Measurements from ENCODE around the gene PIGC.

The PIGC gene

GRCh38 chr1:172449585-172450523 is 6.0 kb upstream of the PIGC start:
- POLR2A ChIA-PET, result interaction anchor here (0.6 to 1.1 kb wide), 2 partner anchors 95 to 1384 kb away, joined by 3 read pairs; no protein-coding TSS in a partner anchor

More at GRCh38 chr1:172449585-172450523, 6.0 kb upstream of the PIGC start:
- Histone ChIP-seq H3K27ac (ENCODE audit: extremely low read depth, low read depth, low read length) (no peak overlapping the region; the same call in 1 of the 2 replicates), H3K9me3 (ENCODE audit: control insufficient read depth, insufficient read depth, low read depth, low read length) (no peaks in the 10 kb centered on the region), H3K36me3 (ENCODE audit: control insufficient read depth in 2 of 2, insufficient read depth in 1 of 2, low read length in 2 of 2) (no peaks in the 10 kb centered on the region), H3K4me1 (ENCODE audit: control insufficient read depth, insufficient read depth, low read length) (peaks cover 8% of the 10 kb centered on the region), H3K4me3 (ENCODE audit: low read depth, low read length) (no peak overlapping the region)
- peak; percentile 55; the same call in 1 of the 2 replicates for TF ChIP-seq PRDM1 (tag by site-specific recombination; IDR thresholded peaks at IDR 0.05)
- TF ChIP-seq ZIC2 (tag by site-specific recombination; IDR thresholded peaks at IDR 0.05), result 0 out of 2 replicates have a peak, but pooled peaks have one; percentile 18
- peak; percentile 44; the same call in 1 of the 2 replicates for TF ChIP-seq ZNF76 (tag by site-specific recombination; IDR thresholded peaks at IDR 0.05; ENCODE audit: borderline replicate concordance, low read depth)
- TF ChIP-seq PRDM10 (tag by site-specific recombination; IDR thresholded peaks at IDR 0.05), result 0 out of 2 replicates have a peak, but pooled peaks have one; percentile 10
- TF ChIP-seq ZNF26 (tag by site-specific recombination; IDR thresholded peaks at IDR 0.05), result no peak
- peak; percentile 23; the same call in 1 of the 2 replicates for TF ChIP-seq GLIS1 (tag by site-specific recombination; IDR thresholded peaks at IDR 0.05)
- no peak for TF ChIP-seq ZNF24 (tag by site-specific recombination; IDR thresholded peaks at IDR 0.05)
- TF ChIP-seq ZNF654 (tag by site-specific recombination; IDR thresholded peaks at IDR 0.05; ENCODE audit: low read depth), result peak; percentile 83
- TF ChIP-seq ZNF2 (tag by site-specific recombination; IDR thresholded peaks at IDR 0.05), result peak; percentile 49; the same call in 1 of the 2 replicates
- TF ChIP-seq YY1 (tag by site-specific recombination; IDR thresholded peaks at IDR 0.05), result no peak
- TF ChIP-seq IKZF3 (tag by site-specific recombination; IDR thresholded peaks at IDR 0.05), result 0 out of 2 replicates have a peak, but pooled peaks have one; percentile 30
- peak; percentile 53 for TF ChIP-seq ZNF335 (tag by site-specific recombination; conservative IDR thresholded peaks at IDR 0.05)
- TF ChIP-seq KLF17 (tag by site-specific recombination; IDR thresholded peaks at IDR 0.05), result no peak
- TF ChIP-seq CTCF (tag by site-specific recombination; IDR thresholded peaks at IDR 0.05), result peak; percentile 57; the same call in 1 of the 2 replicates
- no peak for TF ChIP-seq ZNF157 (tag by site-specific recombination; IDR thresholded peaks at IDR 0.05)
- TF ChIP-seq KLF1 (tag by site-specific recombination; IDR thresholded peaks at IDR 0.05), result no peak
- peak; percentile 11; the same call in 1 of the 2 replicates for TF ChIP-seq FEZF1 (tag by site-specific recombination; IDR thresholded peaks at IDR 0.05)
- no peak for TF ChIP-seq ZNF214 (tag by site-specific recombination; IDR thresholded peaks at IDR 0.05; ENCODE audit: borderline replicate concordance)
- TF ChIP-seq ZNF660 (tag by site-specific recombination; IDR thresholded peaks at IDR 0.05), result peak; percentile 42; the same call in 1 of the 2 replicates
- TF ChIP-seq ZNF561 (tag by site-specific recombination; IDR thresholded peaks at IDR 0.05; ENCODE audit: borderline replicate concordance), result 0 out of 2 replicates have a peak, but pooled peaks have one; percentile 23
- TF ChIP-seq TRIM28 (IDR thresholded peaks at IDR 0.05; ENCODE audit: borderline replicate concordance, low read length), result peak; percentile 14; the same call in 1 of the 2 replicates
- TF ChIP-seq PRDM4 (tag by site-specific recombination; IDR thresholded peaks at IDR 0.05), result no peak
- CTCF ChIA-PET, result interaction anchor here (0.5 to 2.2 kb wide), 19 partner anchors 8 to 447 kb away, joined by 3 to 11 read pairs (median 3); no protein-coding TSS in a partner anchor
